A673 (cell line): ENCODE results near the gene ARHGAP26.

ENCODE experiments used
- EZH2 ChIP-seq: fragments of 200-600 bp; sonication (generic); IDR thresholded peaks from 2 replicates; pipeline ENCODE4 v1.6.1; 2017; ENCODE audit warnings: borderline replicate concordance, low read depth, mild to moderate bottlenecking, mixed read lengths, antibody characterized with exemption, low read length; ENCODE audit not compliant: poor library complexity, severe bottlenecking
- TF ChIP-seq, protein P1 (sequence below): fragments of 300-800, 200-600 bp; sonication (generic); conservative IDR thresholded peaks from 2 replicates; pipeline ENCODE4 v1.5.1; 2017; ENCODE audit warnings: low read depth, mild to moderate bottlenecking, antibody characterized with exemption, low read length, moderate library complexity, mixed read lengths

DNA sequence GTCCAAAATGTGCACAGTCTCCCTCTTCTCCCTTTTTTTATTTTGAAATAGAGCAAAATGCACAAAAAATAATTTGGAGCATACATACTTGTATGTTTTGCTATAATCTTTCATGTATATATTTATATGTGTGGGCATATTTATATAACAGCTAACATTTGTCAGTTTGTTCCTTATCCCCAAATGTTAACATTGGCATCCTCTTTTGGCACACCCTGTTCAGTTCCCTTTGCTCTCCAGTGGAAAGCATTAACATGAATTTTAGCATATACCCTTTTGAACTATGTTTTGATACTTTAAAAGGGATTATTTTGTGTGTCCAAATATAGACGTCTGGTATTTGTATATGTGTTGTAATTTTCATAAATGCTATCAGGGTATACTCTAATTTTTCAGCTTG, 306.2 kb downstream of the ARHGAP26 start:
- TF ChIP-seq, protein P1, sequence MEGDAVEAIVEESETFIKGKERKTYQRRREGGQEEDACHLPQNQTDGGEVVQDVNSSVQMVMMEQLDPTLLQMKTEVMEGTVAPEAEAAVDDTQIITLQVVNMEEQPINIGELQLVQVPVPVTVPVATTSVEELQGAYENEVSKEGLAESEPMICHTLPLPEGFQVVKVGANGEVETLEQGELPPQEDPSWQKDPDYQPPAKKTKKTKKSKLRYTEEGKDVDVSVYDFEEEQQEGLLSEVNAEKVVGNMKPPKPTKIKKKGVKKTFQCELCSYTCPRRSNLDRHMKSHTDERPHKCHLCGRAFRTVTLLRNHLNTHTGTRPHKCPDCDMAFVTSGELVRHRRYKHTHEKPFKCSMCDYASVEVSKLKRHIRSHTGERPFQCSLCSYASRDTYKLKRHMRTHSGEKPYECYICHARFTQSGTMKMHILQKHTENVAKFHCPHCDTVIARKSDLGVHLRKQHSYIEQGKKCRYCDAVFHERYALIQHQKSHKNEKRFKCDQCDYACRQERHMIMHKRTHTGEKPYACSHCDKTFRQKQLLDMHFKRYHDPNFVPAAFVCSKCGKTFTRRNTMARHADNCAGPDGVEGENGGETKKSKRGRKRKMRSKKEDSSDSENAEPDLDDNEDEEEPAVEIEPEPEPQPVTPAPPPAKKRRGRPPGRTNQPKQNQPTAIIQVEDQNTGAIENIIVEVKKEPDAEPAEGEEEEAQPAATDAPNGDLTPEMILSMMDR: no peak
- no peak for TF ChIP-seq EZH2
